ENCODE results near the gene EDEM1. TPM values are rescaled to one million over a fixed set of nuclear protein-coding genes. Genes with fewer than 3 reads are reported as not detected.
A peak's percentile ranks its signal among the peaks of the same experiment; 100 is the strongest.

EDEM1 gene
- total RNA-seq, 1 experiment from 2014 or later = 22.4 TPM

- DNase-seq (ENCODE audit: extremely low read depth, low read depth) = peak; percentile 40
Observed at GRCh38 chr3:5197470-5198312, 10.2 kb downstream of the EDEM1 start.

DNA sequence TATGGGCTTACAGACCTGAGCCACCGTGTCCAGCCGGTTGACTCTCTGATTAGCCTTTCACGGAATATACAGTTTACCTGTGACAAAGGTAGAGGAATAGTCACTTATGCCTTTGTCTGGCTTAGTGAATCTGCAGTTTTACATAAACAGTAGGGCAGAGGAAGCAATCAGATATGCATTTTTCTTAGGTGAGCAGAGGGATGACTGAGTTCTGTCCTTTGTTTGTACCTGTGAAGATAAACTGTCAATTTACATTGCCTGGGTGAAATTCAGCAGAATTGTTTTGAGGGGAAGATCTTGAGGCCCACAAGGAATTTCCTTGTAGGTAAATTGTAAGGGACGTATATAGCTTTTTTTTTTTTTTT is 10.8 kb downstream of the EDEM1 start:
- DNase-seq (ENCODE audit: extremely low read depth, low read depth) = no peak

GRCh38 chr3:5198986-5199731 is 11.7 kb downstream of the EDEM1 start:
- no peak for DNase-seq (ENCODE audit: extremely low read depth, low read depth)

- DNase-seq (ENCODE audit: extremely low read depth, low read depth) = no peak
Observed at GRCh38 chr3:5201536-5201935, 14.0 kb downstream of the EDEM1 start.

DNA sequence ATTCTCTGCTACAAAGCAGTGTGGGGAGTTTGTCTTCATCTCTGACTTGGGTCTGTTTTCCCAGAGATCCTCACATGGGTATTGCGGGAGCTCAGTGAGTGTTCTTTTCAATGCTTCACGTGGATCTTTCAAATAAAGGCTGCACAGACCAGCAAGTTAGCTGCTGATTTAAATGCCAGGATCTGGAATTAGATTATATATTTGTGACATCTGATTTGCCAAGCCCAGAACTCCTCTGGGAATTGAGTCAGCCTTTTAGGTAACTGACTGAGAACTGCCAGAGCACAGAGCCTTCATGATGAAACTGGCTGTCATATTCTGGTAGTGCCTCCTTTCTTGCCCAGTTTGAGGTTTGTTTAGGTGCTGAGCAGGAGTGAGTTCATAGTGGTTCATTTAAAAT is 14.7 kb downstream of the EDEM1 start:
- peak; percentile 73 for DNase-seq (ENCODE audit: extremely low read depth, low read depth)

GRCh38 chr3:5205165-5205941 is 17.8 kb downstream of the EDEM1 start:
- no peak for DNase-seq (ENCODE audit: extremely low read depth, low read depth)

DNA sequence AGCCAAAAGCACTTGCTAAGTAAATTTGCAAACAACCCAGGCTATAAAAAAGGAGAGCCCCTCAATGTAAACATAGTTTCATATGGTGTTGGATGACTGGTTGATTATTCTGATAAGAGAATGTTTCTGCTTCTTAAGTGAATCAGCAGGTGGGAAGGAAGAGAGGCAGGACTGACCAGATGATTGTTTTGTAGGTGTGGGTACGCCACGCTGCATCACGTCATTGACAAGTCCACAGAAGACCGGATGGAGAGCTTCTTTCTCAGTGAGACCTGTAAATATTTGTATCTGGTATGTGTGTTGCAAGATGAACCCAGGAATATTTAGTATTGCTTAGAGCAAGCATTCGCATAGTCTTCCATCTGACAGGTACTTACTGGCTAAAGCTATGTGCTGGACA is 23.4 kb downstream of the EDEM1 start:
- no peak for DNase-seq (ENCODE audit: extremely low read depth, low read depth)

GRCh38 chr3:5212628-5213573 is 25.4 kb downstream of the EDEM1 start:
- no peak for DNase-seq (ENCODE audit: extremely low read depth, low read depth)

DNA sequence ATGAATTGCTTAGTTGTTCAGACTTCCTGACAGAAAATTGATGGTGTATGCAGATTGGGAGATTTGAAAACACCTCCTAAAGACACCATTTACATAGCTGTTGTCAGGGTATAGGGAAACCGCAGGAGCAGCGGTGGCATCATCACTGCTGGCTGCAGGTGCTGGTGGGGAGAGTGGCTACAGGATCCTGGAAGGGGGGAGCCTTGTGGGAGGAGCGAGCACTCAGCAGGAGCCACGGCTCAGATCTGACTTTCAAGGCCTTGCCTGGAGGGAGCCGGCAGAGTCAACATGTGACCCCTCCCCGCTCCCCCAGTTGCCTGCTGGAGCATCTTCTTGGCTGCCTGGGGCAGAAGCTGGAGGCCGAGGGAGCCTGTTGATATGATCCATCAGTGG is 26.1 kb downstream of the EDEM1 start:
- no peak for DNase-seq (ENCODE audit: extremely low read depth, low read depth)

DNA sequence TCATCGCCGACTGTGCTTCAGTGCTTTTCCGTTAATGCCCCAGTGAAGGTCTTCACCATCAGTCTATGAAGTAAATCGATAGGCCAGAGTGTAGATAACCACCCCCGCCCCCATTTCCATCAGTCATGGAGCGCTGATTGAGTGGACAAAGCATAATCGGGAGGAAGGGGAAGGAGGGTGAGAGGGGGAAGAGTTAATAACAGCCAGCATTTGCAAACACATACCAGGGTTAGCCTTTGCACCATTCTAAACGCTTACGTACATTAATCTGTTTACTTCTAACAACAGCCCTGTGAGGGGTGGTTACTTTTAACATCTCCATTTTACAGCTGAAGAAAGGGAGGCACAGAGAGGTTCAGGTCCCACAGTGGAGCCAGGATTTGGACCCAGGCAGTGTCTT is 26.8 kb downstream of the EDEM1 start:
- DNase-seq (ENCODE audit: extremely low read depth, low read depth) = no peak

GRCh38 chr3:5217824-5218595 is 30.5 kb downstream of the EDEM1 start:
- DNase-seq (ENCODE audit: extremely low read depth, low read depth) = no peak

- DNase-seq (ENCODE audit: extremely low read depth, low read depth) = no peak
Observed at GRCh38 chr3:5218815-5219214, 31.3 kb downstream of the EDEM1 start.

GRCh38 chr3:5219216-5219615 is 31.7 kb downstream of the EDEM1 start:
- DNase-seq (ENCODE audit: extremely low read depth, low read depth) = no peak

- no peak for DNase-seq (ENCODE audit: extremely low read depth, low read depth)
Observed at GRCh38 chr3:5220193-5220592, 32.7 kb downstream of the EDEM1 start.

GRCh38 chr3:5220667-5221431 is 33.3 kb downstream of the EDEM1 start:
- DNase-seq (ENCODE audit: extremely low read depth, low read depth) = no peak

DNA sequence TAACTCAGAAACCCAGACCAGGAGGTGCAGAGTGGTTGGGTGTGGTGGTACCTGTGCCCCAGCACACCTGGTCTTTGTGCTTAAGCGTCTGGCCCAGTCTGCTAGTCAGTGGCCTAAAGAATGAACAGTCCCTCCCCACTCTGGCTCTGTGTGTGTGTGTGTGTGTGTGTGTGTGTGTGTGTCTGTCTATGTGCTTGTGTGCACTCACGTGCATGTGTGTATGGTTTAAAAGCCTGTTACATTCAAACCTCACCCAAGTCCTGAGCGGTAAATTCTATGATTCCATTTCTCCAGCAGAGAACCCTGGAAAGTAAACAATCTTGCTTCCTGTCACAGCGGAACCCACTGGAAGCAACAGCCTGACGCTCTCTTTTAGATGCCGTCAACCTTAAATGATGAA is 34.2 kb downstream of the EDEM1 start:
- DNase-seq (ENCODE audit: extremely low read depth, low read depth) = no peak

DNA sequence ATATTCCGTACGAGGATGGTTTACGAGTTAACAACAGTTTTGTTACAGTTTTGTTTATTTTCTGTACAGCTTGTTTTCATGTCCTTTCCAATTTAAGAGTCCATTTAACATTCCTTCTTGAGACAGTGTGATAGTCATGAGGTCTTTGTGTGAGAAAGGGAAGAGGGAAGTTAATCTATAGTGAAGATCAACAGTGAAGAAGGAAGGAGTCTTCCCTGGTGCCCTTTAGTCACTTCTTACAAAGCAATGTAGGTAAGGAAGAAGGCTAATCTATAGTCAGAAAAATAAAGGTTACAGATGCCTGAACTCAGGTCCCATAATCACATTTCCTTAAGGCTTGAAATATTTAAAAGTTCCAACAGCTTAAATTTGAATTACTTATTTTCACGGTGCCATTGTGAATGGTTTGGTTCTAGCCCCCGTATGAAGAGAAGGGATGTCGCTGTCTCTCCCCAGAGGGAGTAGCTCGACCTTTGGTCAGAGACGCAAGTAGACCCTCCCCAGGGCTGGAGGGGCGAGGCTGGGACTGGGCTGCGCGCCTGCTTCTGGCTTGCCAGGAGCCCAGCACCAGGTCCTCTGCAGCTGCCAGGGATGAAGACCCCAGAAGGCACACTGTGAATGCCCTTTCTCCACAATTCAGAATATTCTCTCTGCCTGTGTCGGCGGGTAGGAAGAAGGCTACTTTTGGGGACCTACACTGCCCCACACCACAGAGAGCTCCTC is 34.9 kb downstream of the EDEM1 start:
- DNase-seq (ENCODE audit: extremely low read depth, low read depth) = no peak

DNA sequence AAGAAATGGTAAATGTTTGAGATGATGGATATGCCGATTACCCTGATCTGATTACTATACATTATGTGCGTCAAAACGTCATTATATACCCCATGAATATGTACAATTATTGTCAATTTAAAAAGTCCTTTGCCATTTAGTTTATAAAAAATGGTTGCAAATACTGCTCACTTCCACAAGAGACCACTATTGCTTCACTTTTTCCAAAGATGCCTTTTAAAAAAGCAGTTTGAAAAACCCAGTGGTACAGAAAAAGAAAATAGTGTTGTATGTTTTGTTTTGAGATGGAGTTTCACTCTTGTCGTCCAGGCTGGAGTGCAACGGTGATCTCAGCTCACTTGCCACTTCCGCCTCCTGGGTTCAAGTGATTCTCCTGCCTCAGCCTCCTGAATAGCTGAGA is 39.3 kb downstream of the EDEM1 start:
- DNase-seq (ENCODE audit: extremely low read depth, low read depth) = peak; percentile 5

Measured in NCI-H460 (cell line).